ENCODE measurements around the gene PAK1IP1.
A peak's percentile ranks its signal among the peaks of the same experiment; 100 is the strongest.

The PAK1IP1 gene

DNA sequence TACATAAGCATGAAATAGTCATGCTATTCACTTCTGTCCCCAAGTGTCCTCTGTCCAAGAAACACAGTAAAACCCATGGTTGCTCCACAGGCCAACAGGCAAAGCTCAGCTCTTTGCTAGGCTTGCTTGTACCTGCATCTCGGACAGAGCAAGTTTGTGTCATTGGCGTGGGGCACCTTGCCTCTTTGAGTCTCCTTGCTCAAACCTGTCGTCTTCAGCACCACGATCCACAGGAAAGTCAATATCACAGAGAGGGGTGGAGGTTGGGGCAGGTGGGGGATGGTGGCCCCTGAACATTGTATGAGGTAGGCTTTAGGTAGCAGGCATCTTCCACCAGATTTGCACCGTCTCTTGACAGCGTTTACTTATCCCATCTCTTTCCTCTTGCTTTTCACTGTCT is 48.7 kb downstream of the PAK1IP1 start:
- Histone ChIP-seq H3K79me2 (ENCODE audit: insufficient read depth, low read length) (peaks cover 9% of the 10 kb centered on the region), H3K9me3 (ENCODE audit: low read length) (no peaks in the 10 kb centered on the region), H4K20me1 (ENCODE audit: insufficient read depth, low read length) (no peaks in the 10 kb centered on the region), H3K36me3 (ENCODE audit: insufficient read depth, low read length) (no peaks in the 10 kb centered on the region), H3F3A (ENCODE audit: insufficient read depth, low read length) (no peaks in the 10 kb centered on the region), H2AFZ (ENCODE audit: low read length) (no peak overlapping the region), H3K27ac (ENCODE audit: low read depth, low read length, poor library complexity, severe bottlenecking) (no peak overlapping the region), H3K4me3 (ENCODE audit: low read depth, low read length, poor library complexity, severe bottlenecking) (no peak overlapping the region), H3K4me2 (ENCODE audit: low read length) (no peak overlapping the region), H3K4me1 (ENCODE audit: insufficient read depth, low read length, severe bottlenecking) (peaks cover 23% of the 10 kb centered on the region), H3K27me3 (ENCODE audit: insufficient read depth, low read length) (no peaks in the 10 kb centered on the region), H3K9me2 (ENCODE audit: low read depth, low read length) (no peaks in the 10 kb centered on the region), H3K9ac (ENCODE audit: low read length) (no peak overlapping the region)
- TF ChIP-seq, protein P1, sequence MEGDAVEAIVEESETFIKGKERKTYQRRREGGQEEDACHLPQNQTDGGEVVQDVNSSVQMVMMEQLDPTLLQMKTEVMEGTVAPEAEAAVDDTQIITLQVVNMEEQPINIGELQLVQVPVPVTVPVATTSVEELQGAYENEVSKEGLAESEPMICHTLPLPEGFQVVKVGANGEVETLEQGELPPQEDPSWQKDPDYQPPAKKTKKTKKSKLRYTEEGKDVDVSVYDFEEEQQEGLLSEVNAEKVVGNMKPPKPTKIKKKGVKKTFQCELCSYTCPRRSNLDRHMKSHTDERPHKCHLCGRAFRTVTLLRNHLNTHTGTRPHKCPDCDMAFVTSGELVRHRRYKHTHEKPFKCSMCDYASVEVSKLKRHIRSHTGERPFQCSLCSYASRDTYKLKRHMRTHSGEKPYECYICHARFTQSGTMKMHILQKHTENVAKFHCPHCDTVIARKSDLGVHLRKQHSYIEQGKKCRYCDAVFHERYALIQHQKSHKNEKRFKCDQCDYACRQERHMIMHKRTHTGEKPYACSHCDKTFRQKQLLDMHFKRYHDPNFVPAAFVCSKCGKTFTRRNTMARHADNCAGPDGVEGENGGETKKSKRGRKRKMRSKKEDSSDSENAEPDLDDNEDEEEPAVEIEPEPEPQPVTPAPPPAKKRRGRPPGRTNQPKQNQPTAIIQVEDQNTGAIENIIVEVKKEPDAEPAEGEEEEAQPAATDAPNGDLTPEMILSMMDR (IDR thresholded peaks at IDR 0.05; ENCODE audit: low read length), result no peak
- TF ChIP-seq EZH2 (IDR thresholded peaks at IDR 0.05; ENCODE audit: borderline replicate concordance, low read length), result no peak

DNA sequence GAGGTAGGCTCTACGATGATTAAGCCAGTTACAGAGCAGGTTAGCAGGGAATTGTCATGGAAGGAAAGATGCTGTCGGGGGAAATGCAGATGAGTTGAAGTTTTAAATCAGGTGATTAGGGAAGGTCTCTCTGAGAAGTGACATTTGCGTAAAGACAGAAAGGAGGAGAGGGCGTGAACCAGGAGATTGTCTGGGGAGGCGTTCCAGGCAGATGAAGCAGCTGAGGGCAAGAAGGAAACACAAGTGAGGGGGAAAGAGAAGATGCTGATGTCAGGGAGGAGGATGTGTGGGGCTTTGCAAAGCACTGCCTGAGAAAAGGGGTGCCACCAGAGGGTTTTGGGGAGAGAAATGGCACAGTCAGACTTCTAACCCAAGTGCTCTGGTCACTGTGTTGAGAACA is 50.3 kb downstream of the PAK1IP1 start:
- Histone ChIP-seq H3K36me3 (ENCODE audit: insufficient read depth, low read length) (peaks cover 10% of the 10 kb centered on the region; the same call in 1 of the 2 replicates), H3K4me2 (ENCODE audit: low read length) (no peak overlapping the region), H2AFZ (ENCODE audit: low read length) (no peak overlapping the region), H3K4me1 (ENCODE audit: insufficient read depth, low read length, severe bottlenecking) (peaks cover 39% of the 10 kb centered on the region), H3K9me2 (ENCODE audit: low read depth, low read length) (no peaks in the 10 kb centered on the region), H4K20me1 (ENCODE audit: insufficient read depth, low read length) (no peaks in the 10 kb centered on the region), H3K27me3 (ENCODE audit: insufficient read depth, low read length) (no peaks in the 10 kb centered on the region), H3K9ac (ENCODE audit: low read length) (no peak overlapping the region), H3K4me3 (ENCODE audit: low read depth, low read length, poor library complexity, severe bottlenecking) (no peak overlapping the region), H3K27ac (ENCODE audit: low read depth, low read length, poor library complexity, severe bottlenecking) (no peak overlapping the region), H3K79me2 (ENCODE audit: insufficient read depth, low read length) (peaks cover 21% of the 10 kb centered on the region), H3F3A (ENCODE audit: insufficient read depth, low read length) (no peaks in the 10 kb centered on the region), H3K9me3 (ENCODE audit: low read length) (no peaks in the 10 kb centered on the region)
- no peak for TF ChIP-seq EZH2 (IDR thresholded peaks at IDR 0.05; ENCODE audit: borderline replicate concordance, low read length)
- TF ChIP-seq, protein P1 (IDR thresholded peaks at IDR 0.05; ENCODE audit: low read length), result no peak

DNA sequence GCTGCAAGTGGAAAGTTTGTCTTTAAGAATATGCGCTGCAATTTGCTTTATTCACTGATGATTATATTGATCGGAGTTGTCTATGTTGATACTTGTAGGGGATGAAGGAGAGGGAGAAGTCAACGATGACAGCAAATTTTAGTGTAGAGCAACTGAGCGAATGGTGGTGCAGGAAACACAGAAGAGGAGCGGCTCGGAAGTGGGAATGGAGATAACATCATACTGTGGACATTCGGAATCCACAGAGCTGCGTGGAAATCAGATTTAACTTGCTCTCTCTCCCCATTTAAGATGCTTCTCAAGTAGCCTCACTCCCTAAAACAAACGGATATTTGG is 52.1 kb downstream of the PAK1IP1 start:
- peak overlapping the region; percentile 93 for H3K4me2 ChIP-seq (ENCODE audit: low read length)
- peak overlapping the region; percentile 98 for H3K9ac ChIP-seq (ENCODE audit: low read length)
- no peaks in the 10 kb centered on the region for H3K27me3 ChIP-seq (ENCODE audit: insufficient read depth, low read length)
- peaks cover 41% of the 10 kb centered on the region for H3K4me1 ChIP-seq (ENCODE audit: insufficient read depth, low read length, severe bottlenecking)
- peak overlapping the region; percentile 18; the same call in 1 of the 2 replicates for H2AFZ ChIP-seq (ENCODE audit: low read length)
- no peaks in the 10 kb centered on the region for H3K9me2 ChIP-seq (ENCODE audit: low read depth, low read length)
- TF ChIP-seq EZH2 (IDR thresholded peaks at IDR 0.05; ENCODE audit: borderline replicate concordance, low read length), result no peak
- TF ChIP-seq, protein P1 (IDR thresholded peaks at IDR 0.05; ENCODE audit: low read length), result no peak
- peaks cover 21% of the 10 kb centered on the region for H3K79me2 ChIP-seq (ENCODE audit: insufficient read depth, low read length)
- no peaks in the 10 kb centered on the region for H3F3A ChIP-seq (ENCODE audit: insufficient read depth, low read length)
- no peaks in the 10 kb centered on the region for H3K9me3 ChIP-seq (ENCODE audit: low read length)
- H3K4me3 ChIP-seq (ENCODE audit: low read depth, low read length, poor library complexity, severe bottlenecking), result peak overlapping the region; percentile 89
- H3K36me3 ChIP-seq (ENCODE audit: insufficient read depth, low read length), result peaks cover 27% of the 10 kb centered on the region
- no peaks in the 10 kb centered on the region for H4K20me1 ChIP-seq (ENCODE audit: insufficient read depth, low read length)
- H3K27ac ChIP-seq (ENCODE audit: low read depth, low read length, poor library complexity, severe bottlenecking), result peak overlapping the region; percentile 68

Measured in OCI-LY1 (cell line).